Skin of body (tissue), 2 donors: ENCODE results near the gene POPDC2. TPM values are rescaled to one million over a fixed set of nuclear protein-coding genes. Genes with fewer than 3 reads are reported as not detected.

Experiments used
- DNase-seq: peaks from one replicate; lab custom pipeline; 2025; lab: John Stamatoyannopoulos, UW
- total RNA-seq: library from RNA; depleted of rRNA; stranded (reverse); fragments of >200 nt; gene quantifications from one replicate; pipeline ENCODE4 v1.2.3, GENCODE V29; 2014

POPDC2 gene
- total RNA-seq, 1 donor from 2014 or later: 5.5 TPM

GRCh38 chr3:119672776-119673175 is 12.4 kb upstream of the POPDC2 start:
- no peak for DNase-seq

- no peak for DNase-seq
Measured at GRCh38 chr3:119669906-119670570, 9.6 kb upstream of the POPDC2 start.

GRCh38 chr3:119665954-119666559 is 5.7 kb upstream of the POPDC2 start:
- no peak for DNase-seq

- no peak for DNase-seq
Measured at GRCh38 chr3:119664850-119665379, 4.5 kb upstream of the POPDC2 start.

- DNase-seq: no peak
Measured at GRCh38 chr3:119664370-119664769, 4.0 kb upstream of the POPDC2 start.

GRCh38 chr3:119663885-119664284 is 3.5 kb upstream of the POPDC2 start:
- DNase-seq: no peak

- no peak for DNase-seq
Measured at GRCh38 chr3:119662604-119663373, 2.4 kb upstream of the POPDC2 start.

GRCh38 chr3:119659606-119660291 is 640 bp downstream of the POPDC2 start:
- no peak for DNase-seq

GRCh38 chr3:119658994-119659393 is 1.4 kb downstream of the POPDC2 start:
- no peak for DNase-seq

- no peak for DNase-seq
Measured at GRCh38 chr3:119657887-119658702, 2.3 kb downstream of the POPDC2 start.

GRCh38 chr3:119653876-119654275 is 6.5 kb downstream of the POPDC2 start:
- no peak for DNase-seq

GRCh38 chr3:119652306-119653033 is 7.9 kb downstream of the POPDC2 start:
- no peak for DNase-seq

- DNase-seq: no peak
Measured at GRCh38 chr3:119649761-119650160, 10.6 kb downstream of the POPDC2 start.

GRCh38 chr3:119647843-119648575 is 12.4 kb downstream of the POPDC2 start:
- no peak for DNase-seq

GRCh38 chr3:119647171-119647570 is 13.2 kb downstream of the POPDC2 start:
- no peak for DNase-seq

GRCh38 chr3:119645813-119646212 is 14.6 kb downstream of the POPDC2 start:
- no peak for DNase-seq

GRCh38 chr3:119644481-119644880 is 15.9 kb downstream of the POPDC2 start:
- no peak for DNase-seq

GRCh38 chr3:119643528-119643927 is 16.9 kb downstream of the POPDC2 start:
- no peak for DNase-seq

- DNase-seq: no peak
Measured at GRCh38 chr3:119642746-119643473, 17.5 kb downstream of the POPDC2 start.
